IMR-90 (cell line): ENCODE measurements around the gene ENOX1. TPM values are rescaled to one million over a fixed set of nuclear protein-coding genes. Genes with fewer than 3 reads are reported as not detected.

ENCODE experiments used
- ATAC-seq: fragments of 200-7000 bp; cut with Tn5 transposase; 2 replicates; pipeline ENCODE4 v1.9.1; 2020; ENCODE audit warnings: low read depth, mild to moderate bottlenecking, moderate library complexity
- BruUV-seq: library from RNA; stranded (reverse); fragments of 400-500 nt; replicated peaks from 2 replicates; lab custom pipeline; 2021; lab: Mats Ljungman, UMichigan
- CTCF ChIA-PET: fragments of 300-600 bp; formaldehyde crosslinking; extraction: SDS; loops from one replicate; lab custom pipeline; 2021; ENCODE audit warnings: antibody characterized with exemption; lab: Yijun Ruan, JAX
- POLR2A ChIA-PET: fragments of 300-600 bp; sonication (Branson Sonifier 250); formaldehyde crosslinking; loops from one replicate; lab custom pipeline; 2022; ENCODE audit warnings: antibody characterized with exemption; ENCODE audit not compliant: unreplicated experiment; lab: Charles Lee
- DNase-seq: peaks from one replicate; pipeline ENCODE4 v3.0.0; 2013
- H2AFZ ChIP-seq: replicated peaks from 2 replicates; pipeline ENCODE3; 2013; ENCODE audit warnings: low read length, mild to moderate bottlenecking; ENCODE audit not compliant: poor library complexity
- H2AK5ac ChIP-seq: 2 replicates; pipeline ENCODE4 v1.6.1; 2013; ENCODE audit warnings: low read depth, low read length, inconsistent platforms
- H2AK9ac ChIP-seq: replicated peaks from 2 replicates; pipeline ENCODE3; 2013; ENCODE audit warnings: mild to moderate bottlenecking, low read depth, low read length, moderate library complexity; ENCODE audit not compliant: poor library complexity
- H2BK120ac ChIP-seq: 2 replicates; pipeline ENCODE4 v1.6.1; 2013; ENCODE audit warnings: low read depth, low read length, inconsistent platforms
- H2BK15ac ChIP-seq: 3 replicates; pipeline ENCODE4 v1.6.1; 2013; ENCODE audit warnings: low read depth, low read length, inconsistent platforms
- H2BK20ac ChIP-seq: 2 replicates; pipeline ENCODE4 v1.6.1; 2013; ENCODE audit warnings: low read depth, mild to moderate bottlenecking, inconsistent platforms, low read length, moderate library complexity
- H2BK5ac ChIP-seq: 2 replicates; pipeline ENCODE4 v1.6.1; 2013; ENCODE audit warnings: mild to moderate bottlenecking, low read depth, low read length, inconsistent platforms; ENCODE audit not compliant: poor library complexity, severe bottlenecking
- H3K14ac ChIP-seq: replicated peaks from 2 replicates; pipeline ENCODE4 v1.6.1; 2013; ENCODE audit warnings: low read depth, low read length, inconsistent platforms
- H3K18ac ChIP-seq: 2 replicates; pipeline ENCODE4 v1.6.1; 2013; ENCODE audit warnings: low read depth, low read length, control low read depth
- H3K23ac ChIP-seq: 2 replicates; pipeline ENCODE4 v1.6.1; 2013; ENCODE audit warnings: low read depth, low read length, inconsistent platforms
- H3K27ac ChIP-seq: 2 replicates; pipeline ENCODE4 v1.5.1; 2013; ENCODE audit warnings: mild to moderate bottlenecking, control low read depth, low read length; ENCODE audit not compliant: insufficient read depth
- H3K27me3 ChIP-seq: 2 replicates; pipeline ENCODE4 v1.6.1; 2013; ENCODE audit warnings: low read length; ENCODE audit not compliant: control insufficient read depth, insufficient read depth
- H3K36me3 ChIP-seq: 2 replicates; pipeline ENCODE4 v1.6.1; 2013; ENCODE audit warnings: low read length, mixed read lengths; ENCODE audit not compliant: control insufficient read depth, insufficient read depth
- H3K4ac ChIP-seq: 2 replicates; pipeline ENCODE4 v1.6.1; 2013; ENCODE audit warnings: low read depth, low read length, inconsistent platforms
- H3K4me1 ChIP-seq: 2 replicates; pipeline ENCODE4 v1.6.1; 2013; ENCODE audit warnings: low read length, mixed read lengths; ENCODE audit not compliant: control insufficient read depth, insufficient read depth
- H3K4me2 ChIP-seq: 2 replicates; pipeline ENCODE4 v1.6.1; 2013; ENCODE audit warnings: low read depth, mild to moderate bottlenecking, control low read depth, low read length, moderate library complexity
- H3K4me3 ChIP-seq: 2 replicates; pipeline ENCODE4 v1.5.1; 2013; ENCODE audit warnings: low read depth, mild to moderate bottlenecking, control low read depth, low read length, moderate library complexity; ENCODE audit not compliant: insufficient read depth
- H3K56ac ChIP-seq: 2 replicates; pipeline ENCODE4 v1.6.1; 2013; ENCODE audit warnings: low read length, inconsistent platforms; ENCODE audit not compliant: insufficient read depth; ENCODE audit errors: extremely low read depth
- H3K79me1 ChIP-seq, 2 experiments: 2 replicates each; pipeline ENCODE4 v1.6.1; 2013; ENCODE audit warnings: low read length in 2 of 2, inconsistent platforms in 1 of 2, low read depth in 1 of 2
- H3K9ac ChIP-seq: 2 replicates; pipeline ENCODE4 v1.6.1; 2013; ENCODE audit warnings: low read depth, low read length, control low read depth
- H3K9me1 ChIP-seq: 2 replicates; pipeline ENCODE4 v1.6.1; 2013; ENCODE audit warnings: low read length, inconsistent platforms; ENCODE audit not compliant: insufficient read depth
- H3K9me3 ChIP-seq: 2 replicates; pipeline ENCODE4 v1.6.1; 2013; ENCODE audit warnings: low read length; ENCODE audit not compliant: control insufficient read depth, insufficient read depth
- H4K20me1 ChIP-seq: 2 replicates; pipeline ENCODE4 v1.6.1; 2013; ENCODE audit warnings: low read length, inconsistent platforms; ENCODE audit not compliant: insufficient read depth
- H4K5ac ChIP-seq: 2 replicates; pipeline ENCODE4 v1.6.1; 2013; ENCODE audit warnings: mild to moderate bottlenecking, low read depth, low read length, control low read depth
- H4K8ac ChIP-seq, 2 experiments: 2 replicates each; pipeline ENCODE4 v1.6.1; 2013; ENCODE audit warnings: low read depth in 2 of 2, low read length in 2 of 2, control low read depth in 1 of 2, inconsistent platforms in 1 of 2
- H4K91ac ChIP-seq: 2 replicates; pipeline ENCODE4 v1.6.1; 2013; ENCODE audit warnings: low read depth, low read length, inconsistent platforms; ENCODE audit not compliant: insufficient read depth
- CTCF ChIP-seq: conservative IDR thresholded peaks from 2 replicates; pipeline ENCODE4 v1.5.1; 2012; ENCODE audit warnings: mild to moderate bottlenecking, low read depth, low read length, improper control_type of control experiment
- NFE2L2 ChIP-seq: fragments of 150-350 bp; IDR thresholded peaks from 2 replicates; pipeline ENCODE4 v1.6.1; 2016; ENCODE audit warnings: low read depth, mild to moderate bottlenecking, low read length
- POLR2A ChIP-seq: IDR thresholded peaks from 2 replicates; pipeline ENCODE4 v1.6.1; 2012; ENCODE audit warnings: mild to moderate bottlenecking, low read depth, low read length
- WGBS, 2 experiments: methylation state at CpG; one replicate each; pipeline versions ENCODE4 v1.1.5 to v1.1.7; 2013; ENCODE audit warnings: missing lambda C conversion rate in 2 of 2; ENCODE audit not compliant: insufficient read length in 1 of 2; ENCODE audit errors: extremely low coverage in 2 of 2; 5-methylcytosine and 5-hydroxymethylcytosine counted together
- dilution Hi-C: fragments of 300-500 bp; cut with HindIII; formaldehyde crosslinking; loops from one replicate; pipeline ENCODE4 v1.14.3; 2018; ENCODE audit warnings: low sequenced_read_pairs; ENCODE audit not compliant: unreplicated experiment
- in situ Hi-C: fragments of 300-500 bp; cut with MboI; formaldehyde crosslinking; loops from 3 replicates; pipeline ENCODE4 v1.14.3; 2019; ENCODE audit warnings: low sequenced_read_pairs, inconsistent platforms, mixed read lengths
- intact Hi-C: fragments of 100-400 bp; cut with micrococcal nuclease; formaldehyde crosslinking; loops from 2 replicates; pipeline ENCODE4 v1.10.0; 2022
- polyA plus RNA-seq, 3 experiments: library from polyadenylated mRNA; depleted of rRNA; stranded (reverse); fragments of >200 nt; gene quantifications; 2 replicates each; pipeline ENCODE4 v1.2.3, GENCODE V29; 2012; ENCODE audit warnings: low replicate concordance in 1 of 3
- total RNA-seq: library from RNA; depleted of rRNA; stranded (reverse); fragments of >200 nt; gene quantifications from 2 replicates; pipeline ENCODE4 v1.2.3, GENCODE V29; 2012

ENOX1 gene
- total and polyA plus RNA-seq, 2 of the 4 experiments (the other 2 are of a cell fraction) = 0.99 to 1.3 TPM

GRCh38 chr13:43195551-43195950 lies 591.2 kb downstream of the ENOX1 start:
- Histone ChIP-seq H3K14ac (no peak overlapping the region), H2BK15ac (no peak overlapping the region)
- intact Hi-C loops = no loop called here

More at GRCh38 chr13:43195551-43195950, 591.2 kb downstream of the ENOX1 start:
- Histone ChIP-seq H3K27ac (no peak overlapping the region), H4K5ac (no peak overlapping the region), H4K20me1 (no peaks in the 10 kb centered on the region), H2BK5ac (no peak overlapping the region), H3K4ac (no peak overlapping the region), H3K27me3 (peaks cover 3% of the 10 kb centered on the region), H3K9me1 (no peaks in the 10 kb centered on the region), H3K4me2 (no peak overlapping the region), H3K79me1 (no peaks in the 10 kb centered on the region), H3K23ac (no peak overlapping the region), H3K4me3 (no peak overlapping the region), H3K4me1 (no peaks in the 10 kb centered on the region), H2BK120ac (no peak overlapping the region), H2BK20ac (no peak overlapping the region), H3K36me3 (no peaks in the 10 kb centered on the region), H2AK9ac (no peak overlapping the region), H3K9ac (no peak overlapping the region), H4K91ac (no peak overlapping the region), H3K18ac (no peak overlapping the region), H2AK5ac (no peak overlapping the region), H2AFZ (no peak overlapping the region), H3K56ac (no peak overlapping the region), H3K9me3 (no peaks in the 10 kb centered on the region), H4K8ac (no peak overlapping the region)
- DNase-seq (no peak), ATAC-seq (no peak)
- POLR2A ChIA-PET = no interaction called here
- no TSS peak for BruUV-seq
- TF ChIP-seq POLR2A = no peak
- TF ChIP-seq NFE2L2 = no peak
- 0 out of 2 replicates have a peak, but pooled peaks have one; percentile 4 for TF ChIP-seq CTCF
- in situ Hi-C loops (no loop called here), dilution Hi-C loops (no loop called here)
- WGBS, 2 experiments = no CpG with 5 or more reads among the region's 4 CpGs
- CTCF ChIA-PET = no interaction called here
